ENCODE results near the gene LRRK1.

Gene LRRK1

GRCh38 chr15:101001796-101002195 is 82.6 kb downstream of the LRRK1 start:
- Histone ChIP-seq H3K4ac (ENCODE audit: low read depth, low read length) (no peak overlapping the region), H3K79me1 (ENCODE audit: low read length) (no peaks in the 10 kb centered on the region), H2BK120ac (ENCODE audit: insufficient read depth, low read length, poor library complexity) (no peak overlapping the region), H4K8ac (ENCODE audit: low read depth, low read length) (no peak overlapping the region), H3K27ac (ENCODE audit: low read depth, low read length) (no peak overlapping the region), H3K14ac (ENCODE audit: low read length) (no peak overlapping the region), H3K9me3 (ENCODE audit: insufficient read depth, low read depth, low read length) (peaks cover 2% of the 10 kb centered on the region), H4K12ac (ENCODE audit: low read depth, low read length) (no peak overlapping the region), H3K23ac (ENCODE audit: low read length) (no peak overlapping the region), H2BK12ac (ENCODE audit: low read length) (no peak overlapping the region), H3K9ac (ENCODE audit: low read length) (no peak overlapping the region), H4K91ac (ENCODE audit: low read depth, low read length) (no peak overlapping the region), H2AK5ac (ENCODE audit: low read length) (no peak overlapping the region), H3K79me2 (ENCODE audit: control insufficient read depth, insufficient read depth, low read length, poor library complexity) (no peaks in the 10 kb centered on the region), H3K18ac (ENCODE audit: low read length) (no peak overlapping the region), H3K4me2 (ENCODE audit: low read length) (no peak overlapping the region), H3K27me3 (ENCODE audit: insufficient read depth, low read length) (no peaks in the 10 kb centered on the region), H3K4me1 (ENCODE audit: control insufficient read depth in 1 of 2, insufficient read depth in 2 of 2, low read length in 2 of 2) (no peaks in the 10 kb centered on the region), H2AFZ (ENCODE audit: insufficient read depth, low read length, poor library complexity) (no peak overlapping the region), H3K4me3 (ENCODE audit: low read depth, low read length) (no peak overlapping the region), H2BK5ac (ENCODE audit: low read depth, low read length, poor library complexity) (no peak overlapping the region), H3K36me3 (ENCODE audit: control insufficient read depth in 1 of 2, insufficient read depth in 2 of 2, low read length in 2 of 2) (no peaks in the 10 kb centered on the region)
- WGBS (ENCODE audit: extremely low coverage, insufficient coverage, insufficient read length): no CpG with 5 or more reads among the region's 5 CpGs
- DNase-seq: no peak

- no peaks in the 10 kb centered on the region for H3K36me3 ChIP-seq (ENCODE audit: control insufficient read depth in 1 of 2, insufficient read depth in 2 of 2, low read length in 2 of 2)
Measured at GRCh38 chr15:101003081-101003480, 83.9 kb downstream of the LRRK1 start.

GRCh38 chr15:101003706-101004105 is 84.5 kb downstream of the LRRK1 start:
- Histone ChIP-seq H3K9me3 (ENCODE audit: insufficient read depth, low read depth, low read length) (peaks cover 2% of the 10 kb centered on the region), H2BK5ac (ENCODE audit: low read depth, low read length, poor library complexity) (no peak overlapping the region), H3K4ac (ENCODE audit: low read depth, low read length) (no peak overlapping the region), H3K23ac (ENCODE audit: low read length) (no peak overlapping the region), H4K91ac (ENCODE audit: low read depth, low read length) (no peak overlapping the region), H3K4me3 (ENCODE audit: low read depth, low read length) (no peak overlapping the region), H3K4me2 (ENCODE audit: low read length) (no peak overlapping the region), H2AK5ac (ENCODE audit: low read length) (no peak overlapping the region), H3K79me1 (ENCODE audit: low read length) (no peaks in the 10 kb centered on the region), H3K9ac (ENCODE audit: low read length) (no peak overlapping the region), H3K14ac (ENCODE audit: low read length) (no peak overlapping the region), H3K4me1 (ENCODE audit: control insufficient read depth in 1 of 2, insufficient read depth in 2 of 2, low read length in 2 of 2) (no peaks in the 10 kb centered on the region), H4K12ac (ENCODE audit: low read depth, low read length) (no peak overlapping the region), H3K79me2 (ENCODE audit: control insufficient read depth, insufficient read depth, low read length, poor library complexity) (peaks cover 2% of the 10 kb centered on the region), H4K8ac (ENCODE audit: low read depth, low read length) (no peak overlapping the region), H2AFZ (ENCODE audit: insufficient read depth, low read length, poor library complexity) (no peak overlapping the region), H3K36me3 (ENCODE audit: control insufficient read depth in 1 of 2, insufficient read depth in 2 of 2, low read length in 2 of 2) (no peaks in the 10 kb centered on the region), H2BK12ac (ENCODE audit: low read length) (no peak overlapping the region), H3K18ac (ENCODE audit: low read length) (no peak overlapping the region), H3K27me3 (ENCODE audit: insufficient read depth, low read length) (no peaks in the 10 kb centered on the region), H2BK120ac (ENCODE audit: insufficient read depth, low read length, poor library complexity) (no peak overlapping the region), H3K27ac (ENCODE audit: low read depth, low read length) (no peak overlapping the region)
- DNase-seq: no peak
- no CpG with 5 or more reads among the region's 4 CpGs for WGBS (ENCODE audit: extremely low coverage, insufficient coverage, insufficient read length)

More at GRCh38 chr15:101003081-101003480, 83.9 kb downstream of the LRRK1 start:
- WGBS (ENCODE audit: extremely low coverage, insufficient coverage, insufficient read length): no CpG with 5 or more reads among the region's 1 CpG
- H3K4me1 ChIP-seq (ENCODE audit: control insufficient read depth in 1 of 2, insufficient read depth in 2 of 2, low read length in 2 of 2): no peaks in the 10 kb centered on the region
- H2AFZ ChIP-seq (ENCODE audit: insufficient read depth, low read length, poor library complexity): no peak overlapping the region
- H4K12ac ChIP-seq (ENCODE audit: low read depth, low read length): no peak overlapping the region
- no peak overlapping the region for H4K91ac ChIP-seq (ENCODE audit: low read depth, low read length)
- no peak overlapping the region for H3K9ac ChIP-seq (ENCODE audit: low read length)
- DNase-seq: no peak
- H3K18ac ChIP-seq (ENCODE audit: low read length): no peak overlapping the region
- H4K8ac ChIP-seq (ENCODE audit: low read depth, low read length): no peak overlapping the region
- no peak overlapping the region for H3K27ac ChIP-seq (ENCODE audit: low read depth, low read length)
- H2BK120ac ChIP-seq (ENCODE audit: insufficient read depth, low read length, poor library complexity): no peak overlapping the region
- no peak overlapping the region for H3K23ac ChIP-seq (ENCODE audit: low read length)
- H2AK5ac ChIP-seq (ENCODE audit: low read length): no peak overlapping the region
- H3K4ac ChIP-seq (ENCODE audit: low read depth, low read length): no peak overlapping the region
- no peak overlapping the region for H3K4me3 ChIP-seq (ENCODE audit: low read depth, low read length)
- H3K4me2 ChIP-seq (ENCODE audit: low read length): no peak overlapping the region
- H3K27me3 ChIP-seq (ENCODE audit: insufficient read depth, low read length): no peaks in the 10 kb centered on the region
- no peak overlapping the region for H2BK5ac ChIP-seq (ENCODE audit: low read depth, low read length, poor library complexity)
- peaks cover 2% of the 10 kb centered on the region for H3K9me3 ChIP-seq (ENCODE audit: insufficient read depth, low read depth, low read length)
- no peak overlapping the region for H3K14ac ChIP-seq (ENCODE audit: low read length)
- no peak overlapping the region for H2BK12ac ChIP-seq (ENCODE audit: low read length)
- no peaks in the 10 kb centered on the region for H3K79me2 ChIP-seq (ENCODE audit: control insufficient read depth, insufficient read depth, low read length, poor library complexity)
- no peaks in the 10 kb centered on the region for H3K79me1 ChIP-seq (ENCODE audit: low read length)

GRCh38 chr15:101004500-101004899 is 85.3 kb downstream of the LRRK1 start:
- H3K79me2 ChIP-seq (ENCODE audit: control insufficient read depth, insufficient read depth, low read length, poor library complexity): peaks cover 2% of the 10 kb centered on the region
- H4K12ac ChIP-seq (ENCODE audit: low read depth, low read length): no peak overlapping the region
- H3K14ac ChIP-seq (ENCODE audit: low read length): no peak overlapping the region
- no peak overlapping the region for H2BK120ac ChIP-seq (ENCODE audit: insufficient read depth, low read length, poor library complexity)
- H3K27ac ChIP-seq (ENCODE audit: low read depth, low read length): no peak overlapping the region
- H3K23ac ChIP-seq (ENCODE audit: low read length): no peak overlapping the region
- no peak overlapping the region for H3K18ac ChIP-seq (ENCODE audit: low read length)
- no peaks in the 10 kb centered on the region for H3K4me1 ChIP-seq (ENCODE audit: control insufficient read depth in 1 of 2, insufficient read depth in 2 of 2, low read length in 2 of 2)
- H3K27me3 ChIP-seq (ENCODE audit: insufficient read depth, low read length): no peaks in the 10 kb centered on the region
- H3K36me3 ChIP-seq (ENCODE audit: control insufficient read depth in 1 of 2, insufficient read depth in 2 of 2, low read length in 2 of 2): no peaks in the 10 kb centered on the region
- no peak for DNase-seq
- H2AK5ac ChIP-seq (ENCODE audit: low read length): no peak overlapping the region
- H3K4me2 ChIP-seq (ENCODE audit: low read length): no peak overlapping the region
- no peak overlapping the region for H3K9ac ChIP-seq (ENCODE audit: low read length)
- H4K91ac ChIP-seq (ENCODE audit: low read depth, low read length): no peak overlapping the region
- no peaks in the 10 kb centered on the region for H3K79me1 ChIP-seq (ENCODE audit: low read length)
- no peak overlapping the region for H2BK5ac ChIP-seq (ENCODE audit: low read depth, low read length, poor library complexity)
- no peak overlapping the region for H3K4me3 ChIP-seq (ENCODE audit: low read depth, low read length)
- no CpG with 5 or more reads among the region's 4 CpGs for WGBS (ENCODE audit: extremely low coverage, insufficient coverage, insufficient read length)
- H3K4ac ChIP-seq (ENCODE audit: low read depth, low read length): no peak overlapping the region
- peaks cover 2% of the 10 kb centered on the region for H3K9me3 ChIP-seq (ENCODE audit: insufficient read depth, low read depth, low read length)
- H2BK12ac ChIP-seq (ENCODE audit: low read length): no peak overlapping the region
- no peak overlapping the region for H2AFZ ChIP-seq (ENCODE audit: insufficient read depth, low read length, poor library complexity)
- no peak overlapping the region for H4K8ac ChIP-seq (ENCODE audit: low read depth, low read length)

Measured in trophoblast cell (in vitro differentiated cells and primary cell).